MM.1S (cell line): ENCODE measurements around the gene THSD7B.

ENCODE experiments used
- DNase-seq: peaks from one replicate; pipeline ENCODE4 v3.0.0-alpha.2; 2015
- H2AFZ ChIP-seq: fragments of 300-600 bp; sonication (generic); 2 replicates; pipeline ENCODE4 v1.6.0; 2016; ENCODE audit warnings: antibody characterized with exemption, low read length
- H3F3A ChIP-seq: fragments of 300-600 bp; sonication (generic); 2 replicates; pipeline ENCODE4 v1.6.1; 2016; ENCODE audit warnings: mild to moderate bottlenecking, antibody characterized with exemption, low read length, moderate library complexity, mixed read lengths; ENCODE audit not compliant: insufficient read depth
- H3K27ac ChIP-seq: fragments of 300-600 bp; sonication (generic); 2 replicates; pipeline ENCODE4 v1.5.1; 2016; ENCODE audit warnings: mild to moderate bottlenecking, low read length
- H3K27me3 ChIP-seq: fragments of 300-600 bp; sonication (generic); replicated peaks from 2 replicates; pipeline ENCODE4 v1.6.0; 2016; ENCODE audit warnings: low read length; ENCODE audit not compliant: insufficient read depth
- H3K36me3 ChIP-seq: fragments of 300-600 bp; sonication (generic); replicated peaks from 2 replicates; pipeline ENCODE4 v1.6.1; 2016; ENCODE audit warnings: mild to moderate bottlenecking, low read length, mixed read lengths; ENCODE audit not compliant: insufficient read depth
- H3K4me1 ChIP-seq: fragments of 300-600 bp; sonication (generic); 2 replicates; pipeline ENCODE4 v1.6.1; 2016; ENCODE audit warnings: low read length, mixed read lengths
- H3K4me2 ChIP-seq: fragments of 300-600 bp; sonication (generic); 2 replicates; pipeline ENCODE4 v1.6.0; 2016; ENCODE audit warnings: low read depth, low read length
- H3K4me3 ChIP-seq: fragments of 300-600 bp; sonication (generic); 2 replicates; pipeline ENCODE4 v1.5.1; 2016; ENCODE audit warnings: low read length, mixed read lengths
- H3K79me2 ChIP-seq: fragments of 300-600 bp; sonication (generic); 2 replicates; pipeline ENCODE4 v1.6.1; 2016; ENCODE audit warnings: mixed run types, low read length, mixed read lengths
- H3K9ac ChIP-seq: fragments of 300-600 bp; sonication (generic); 2 replicates; pipeline ENCODE4 v1.6.1; 2016; ENCODE audit warnings: low read length, mixed read lengths
- H3K9me2 ChIP-seq: fragments of 300-600 bp; sonication (generic); replicated peaks from 2 replicates; pipeline ENCODE4 v1.6.1; 2016; ENCODE audit warnings: mild to moderate bottlenecking, low read length, mixed read lengths; ENCODE audit not compliant: insufficient read depth
- H3K9me3 ChIP-seq: fragments of 300-600 bp; sonication (generic); replicated peaks from 2 replicates; pipeline ENCODE4 v1.6.1; 2016; ENCODE audit warnings: mild to moderate bottlenecking, low read length, mixed read lengths; ENCODE audit not compliant: insufficient read depth
- H4K20me1 ChIP-seq: fragments of 300-600 bp; sonication (generic); 2 replicates; pipeline ENCODE4 v1.6.1; 2016; ENCODE audit warnings: mild to moderate bottlenecking, low read length, moderate library complexity, mixed read lengths; ENCODE audit not compliant: insufficient read depth
- CTCF ChIP-seq: fragments of 300-600 bp; sonication (generic); IDR thresholded peaks from 2 replicates; pipeline ENCODE4 v1.5.1; 2016; ENCODE audit warnings: antibody characterized with exemption, low read length, mixed read lengths
- EZH2 ChIP-seq: fragments of 300-600 bp; sonication (generic); optimal IDR thresholded peaks from 2 replicates; pipeline ENCODE3; 2017; ENCODE audit warnings: low read depth, mild to moderate bottlenecking, antibody characterized with exemption, low read length, mixed read lengths
- EZH2phosphoT487 ChIP-seq: fragments of 300-600 bp; sonication (generic); IDR thresholded peaks from 2 replicates; pipeline ENCODE4 v1.6.1; 2018; ENCODE audit warnings: antibody characterized with exemption, low read length

THSD7B gene

GRCh38 chr2:137232076-137232475 is 466.7 kb downstream of the THSD7B start:
- H3K4me2 ChIP-seq, result no peak overlapping the region
- no peaks in the 10 kb centered on the region for H3K4me1 ChIP-seq
- TF ChIP-seq CTCF, result no peak
- no peak for TF ChIP-seq EZH2
- TF ChIP-seq EZH2phosphoT487, result no peak
- no peaks in the 10 kb centered on the region for H3K79me2 ChIP-seq
- H2AFZ ChIP-seq, result no peak overlapping the region
- no peak overlapping the region for H3K4me3 ChIP-seq
- no peak for DNase-seq
- H3K36me3 ChIP-seq, result no peaks in the 10 kb centered on the region
- no peak overlapping the region for H3K27ac ChIP-seq
- no peaks in the 10 kb centered on the region for H3F3A ChIP-seq
- H4K20me1 ChIP-seq, result no peaks in the 10 kb centered on the region
- H3K9me3 ChIP-seq, result no peaks in the 10 kb centered on the region
- H3K9ac ChIP-seq, result no peak overlapping the region
- H3K27me3 ChIP-seq, result no peaks in the 10 kb centered on the region
- H3K9me2 ChIP-seq, result no peaks in the 10 kb centered on the region

GRCh38 chr2:137233091-137233490 is 467.7 kb downstream of the THSD7B start:
- Histone ChIP-seq H3K9me2 (no peaks in the 10 kb centered on the region), H3K36me3 (no peaks in the 10 kb centered on the region), H3K27me3 (no peaks in the 10 kb centered on the region), H3K27ac (no peak overlapping the region), H3K9ac (no peak overlapping the region), H3K4me2 (no peak overlapping the region), H3K4me3 (no peak overlapping the region), H3F3A (no peaks in the 10 kb centered on the region), H3K4me1 (no peaks in the 10 kb centered on the region), H3K79me2 (no peaks in the 10 kb centered on the region), H4K20me1 (no peaks in the 10 kb centered on the region), H2AFZ (no peak overlapping the region), H3K9me3 (no peaks in the 10 kb centered on the region)
- DNase-seq, result no peak
- no peak for TF ChIP-seq CTCF
- no peak for TF ChIP-seq EZH2
- TF ChIP-seq EZH2phosphoT487, result no peak

GRCh38 chr2:137237055-137237454 is 471.7 kb downstream of the THSD7B start:
- no peak for DNase-seq
- H4K20me1 ChIP-seq, result no peaks in the 10 kb centered on the region
- TF ChIP-seq CTCF (no peak), EZH2phosphoT487 (no peak), EZH2 (no peak)
- H3K9me2 ChIP-seq, result no peaks in the 10 kb centered on the region
- H3K27me3 ChIP-seq, result no peaks in the 10 kb centered on the region
- no peak overlapping the region for H3K4me3 ChIP-seq
- H3K9me3 ChIP-seq, result no peaks in the 10 kb centered on the region
- no peaks in the 10 kb centered on the region for H3F3A ChIP-seq
- H3K9ac ChIP-seq, result no peak overlapping the region
- no peaks in the 10 kb centered on the region for H3K4me1 ChIP-seq
- H2AFZ ChIP-seq, result no peak overlapping the region
- H3K36me3 ChIP-seq, result no peaks in the 10 kb centered on the region
- H3K4me2 ChIP-seq, result no peak overlapping the region
- no peaks in the 10 kb centered on the region for H3K79me2 ChIP-seq
- no peak overlapping the region for H3K27ac ChIP-seq
